GM19372 (cell line): ENCODE results near the gene VAV1.
"Not testable (repeated sequence)": the region's sequence is repeated elsewhere in the genome, so short reads cannot be mapped to it uniquely, and the experiment has no call there.

ENCODE experiments used
- ATAC-seq: cut with Tn5 transposase; IDR thresholded peaks from one replicate; pipeline ENCODE4 v1.9.1; 2021; ENCODE audit warnings: mild to moderate bottlenecking, low read depth, moderate library complexity; ENCODE audit not compliant: unreplicated experiment

The VAV1 gene

DNA sequence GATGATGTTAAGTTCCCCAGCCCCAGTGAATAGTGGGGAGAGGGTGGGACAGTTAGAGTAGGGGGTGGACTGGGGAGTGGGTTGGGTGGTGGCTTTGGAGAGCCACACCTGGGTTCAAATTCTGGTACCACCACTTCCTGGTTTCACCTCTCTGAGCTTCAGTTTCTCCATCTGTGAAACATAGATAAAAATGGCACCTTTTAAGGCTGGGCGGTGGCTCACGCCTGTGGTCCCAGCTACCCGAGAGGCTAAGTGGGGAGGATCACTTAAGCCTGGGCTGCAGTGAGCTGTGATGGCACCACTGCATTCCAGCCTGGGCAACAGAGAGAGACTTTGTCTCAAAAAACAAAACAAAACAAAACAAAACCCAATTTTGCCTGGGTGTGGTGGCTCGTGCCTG lies 5.9 kb downstream of the VAV1 start:
- no peak for ATAC-seq

DNA sequence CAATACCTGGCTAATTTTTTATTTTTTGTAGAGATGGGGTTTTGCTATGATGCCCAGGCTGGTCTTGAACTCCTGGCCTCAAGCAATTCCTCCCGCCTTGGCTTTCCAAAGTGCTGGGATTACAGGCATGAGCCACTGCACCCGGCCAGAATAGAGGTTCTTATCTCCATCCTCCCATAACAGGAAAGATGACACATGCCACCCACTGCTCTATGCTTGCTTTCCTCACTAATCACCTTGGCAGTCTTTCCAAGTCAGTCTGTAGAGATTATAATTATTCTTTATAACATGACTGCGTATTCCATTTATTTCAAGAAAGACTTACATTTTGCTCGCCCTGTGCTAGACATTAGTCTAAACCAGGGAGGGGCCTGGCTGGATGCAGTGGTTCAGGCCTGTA lies 6.7 kb downstream of the VAV1 start:
- ATAC-seq, result no peak

- ATAC-seq, result no peak
Measured at GRCh38 chr19:6787393-6787792, 14.9 kb downstream of the VAV1 start.

DNA sequence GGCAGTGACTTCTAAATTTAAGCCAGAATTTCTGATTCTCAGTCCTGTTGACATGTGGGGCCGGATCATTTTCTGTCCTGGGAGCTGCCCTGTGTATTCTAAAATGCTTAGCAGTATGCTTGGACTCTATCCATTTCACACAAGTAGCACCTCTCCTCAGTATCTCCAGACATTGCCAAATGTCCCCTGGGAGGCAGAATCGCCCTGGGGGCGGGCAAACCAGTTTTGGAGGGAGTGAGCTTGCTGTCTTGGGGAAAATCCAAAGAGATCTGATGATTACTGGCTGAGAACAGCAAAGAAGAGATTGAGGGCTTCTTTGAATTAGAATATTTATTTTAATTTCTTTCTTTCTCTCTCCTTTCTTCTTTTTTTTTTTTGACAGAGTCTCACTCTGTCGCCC lies 16.4 kb downstream of the VAV1 start:
- no peak for ATAC-seq

GRCh38 chr19:6790194-6791128 lies 18.0 kb downstream of the VAV1 start:
- ATAC-seq, result no peak

GRCh38 chr19:6791237-6791636 lies 18.7 kb downstream of the VAV1 start:
- no peak for ATAC-seq

GRCh38 chr19:6793411-6793810 lies 20.9 kb downstream of the VAV1 start:
- ATAC-seq, result no peak

DNA sequence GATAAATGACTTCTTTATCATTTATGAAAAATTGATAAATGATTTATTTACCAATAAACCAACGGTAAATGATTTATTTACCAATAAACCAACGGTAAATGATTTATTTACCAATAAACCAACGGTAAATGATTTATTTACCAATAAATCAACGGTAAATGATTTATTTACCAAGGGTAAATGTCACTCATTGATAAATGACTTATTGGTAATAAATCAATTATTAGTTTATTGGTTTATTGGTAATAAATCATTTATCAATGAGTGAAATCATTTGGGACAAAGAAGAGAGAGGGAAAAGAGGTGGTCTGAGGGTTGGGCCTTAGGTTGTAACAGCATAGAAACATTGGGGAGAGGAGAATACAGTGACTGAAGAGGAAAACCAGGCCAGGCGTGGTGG lies 21.5 kb downstream of the VAV1 start:
- no peak for ATAC-seq

- ATAC-seq, result no peak
Measured at GRCh38 chr19:6794686-6795431, 22.4 kb downstream of the VAV1 start.

GRCh38 chr19:6796278-6796677 lies 23.8 kb downstream of the VAV1 start:
- no peak for ATAC-seq

DNA sequence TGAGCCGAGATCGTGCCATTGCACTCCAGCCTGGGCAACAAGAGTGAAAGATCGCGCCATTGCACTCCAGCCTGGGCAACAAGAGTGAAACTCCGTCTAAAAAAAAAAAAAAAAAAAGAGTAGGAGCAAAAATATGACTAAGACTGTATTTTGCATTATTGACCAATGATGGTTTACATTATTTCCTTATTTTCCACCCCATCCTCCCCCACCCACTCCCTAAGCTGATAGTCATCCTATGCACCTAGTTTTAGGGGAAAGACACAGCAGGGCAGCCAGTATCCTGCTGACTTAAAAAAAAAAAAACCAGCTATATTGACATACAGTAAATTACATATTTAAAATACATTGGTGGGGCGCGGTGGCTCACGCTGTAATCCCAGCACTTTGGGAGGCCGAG lies 25.1 kb downstream of the VAV1 start:
- no peak for ATAC-seq

DNA sequence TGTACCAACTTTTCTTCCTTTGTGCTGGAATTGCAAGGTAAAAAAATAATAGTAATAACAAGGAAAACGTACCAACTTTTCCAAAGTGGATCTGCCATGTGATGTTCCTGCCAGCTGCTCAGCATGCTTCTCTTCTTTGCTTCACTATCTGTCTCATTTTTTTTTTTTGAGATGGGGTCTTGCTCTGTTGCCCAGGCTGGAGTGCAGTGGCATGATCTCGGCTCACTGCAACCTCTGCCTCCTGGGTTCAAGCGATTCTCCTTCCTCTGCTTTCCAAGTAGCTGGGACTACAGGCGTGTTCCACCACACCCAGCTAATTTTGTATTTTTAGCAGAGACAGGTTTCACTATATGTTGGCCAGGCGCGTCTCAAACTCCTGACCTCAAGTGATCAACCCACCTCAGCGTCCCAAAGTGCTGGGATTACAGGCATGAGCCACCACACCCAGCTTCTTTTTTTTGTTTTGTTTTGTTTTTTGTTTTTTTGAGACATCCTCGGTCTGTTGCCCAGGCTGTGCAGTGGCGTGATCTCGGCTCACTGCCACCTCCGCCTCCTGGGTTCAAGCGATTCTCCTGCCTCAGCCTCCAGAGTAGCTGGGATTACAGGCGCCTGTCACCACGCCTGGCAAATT lies 27.8 kb downstream of the VAV1 start:
- not testable (repeated sequence) for ATAC-seq

- ATAC-seq, result no peak
Measured at GRCh38 chr19:6800991-6801484, 28.5 kb downstream of the VAV1 start.

DNA sequence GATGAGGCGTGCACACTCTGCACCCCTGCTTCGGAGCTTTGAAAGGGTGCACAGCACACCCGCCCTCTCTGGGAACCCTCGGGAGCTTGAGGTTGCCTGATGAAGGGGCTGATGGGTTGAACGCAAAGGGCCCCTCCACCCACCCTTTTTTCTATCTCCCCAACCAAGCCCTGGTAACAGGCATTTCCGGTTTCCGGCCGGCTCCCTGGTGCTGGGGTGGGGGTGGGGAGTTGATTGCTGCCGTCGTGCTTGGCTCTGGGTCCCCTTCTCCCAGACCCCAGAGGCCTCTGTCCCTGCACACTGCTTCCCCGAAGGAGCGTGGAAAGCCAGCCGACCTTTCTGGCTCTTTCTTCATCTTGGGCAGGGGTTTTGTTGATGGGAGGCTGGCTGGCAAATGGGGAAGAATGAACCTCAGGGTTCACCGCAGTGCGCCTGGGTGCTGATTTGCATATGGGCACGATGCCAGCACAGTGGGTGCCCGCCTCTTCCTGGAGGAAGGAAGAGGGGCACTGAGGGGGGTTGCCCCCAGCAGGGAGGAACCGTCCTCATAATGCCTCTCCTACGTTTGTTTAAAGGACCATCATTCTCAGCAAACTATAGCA lies 29.1 kb downstream of the VAV1 start:
- peak; percentile 51 for ATAC-seq

DNA sequence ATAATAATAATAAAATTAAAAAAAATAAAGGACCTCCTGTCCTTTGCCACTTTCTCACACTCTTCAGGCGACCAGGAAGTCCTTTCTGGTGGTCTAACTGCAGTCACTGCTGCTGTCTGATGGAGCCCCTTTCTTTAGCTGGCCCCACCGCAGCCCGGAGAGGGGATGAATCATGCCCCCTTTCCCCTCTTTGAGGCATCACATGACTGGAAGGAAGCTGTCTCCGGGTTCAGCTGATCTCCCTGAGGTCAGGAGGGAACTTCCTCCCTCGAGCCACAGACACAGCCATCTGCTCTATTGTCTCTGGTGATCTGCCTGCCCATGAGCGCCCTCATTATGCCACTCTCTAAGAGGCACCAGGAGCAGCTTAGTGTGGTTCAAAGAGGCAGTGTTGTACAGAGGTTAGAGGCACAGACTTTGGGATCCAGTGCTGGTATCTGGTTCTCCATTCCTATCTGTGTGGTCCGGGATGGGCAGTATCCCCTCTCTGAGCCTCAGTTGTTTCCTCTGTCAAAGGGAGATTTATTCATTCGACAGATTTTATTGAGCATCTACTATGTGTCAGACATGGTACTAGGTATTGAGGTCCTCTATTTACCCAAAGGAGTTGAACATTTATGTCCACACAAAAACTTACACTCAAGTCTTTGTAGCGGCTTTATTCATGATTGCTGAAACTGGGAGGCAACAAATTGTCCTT lies 30.0 kb downstream of the VAV1 start:
- no peak for ATAC-seq

GRCh38 chr19:6803036-6803404 lies 30.5 kb downstream of the VAV1 start:
- no peak for ATAC-seq

DNA sequence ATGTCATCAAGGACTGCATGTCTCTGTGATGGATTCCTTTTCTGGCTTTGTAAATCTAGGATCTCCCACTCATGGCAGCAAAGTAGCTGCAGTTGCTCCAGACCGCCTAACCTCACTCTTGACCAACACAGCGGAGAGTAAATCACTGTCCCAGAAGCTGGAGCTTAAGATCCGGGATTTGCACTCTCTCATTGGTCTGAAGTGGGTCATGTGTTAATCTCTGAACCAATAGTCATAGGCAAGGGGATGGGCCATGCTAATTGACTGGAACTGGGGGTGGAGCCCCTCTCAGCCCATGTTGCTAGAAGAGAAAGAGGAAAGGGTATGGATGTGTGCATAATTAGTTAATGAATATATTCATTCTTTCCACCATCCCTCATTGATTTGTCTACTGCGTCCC lies 34.0 kb downstream of the VAV1 start:
- no peak for ATAC-seq

DNA sequence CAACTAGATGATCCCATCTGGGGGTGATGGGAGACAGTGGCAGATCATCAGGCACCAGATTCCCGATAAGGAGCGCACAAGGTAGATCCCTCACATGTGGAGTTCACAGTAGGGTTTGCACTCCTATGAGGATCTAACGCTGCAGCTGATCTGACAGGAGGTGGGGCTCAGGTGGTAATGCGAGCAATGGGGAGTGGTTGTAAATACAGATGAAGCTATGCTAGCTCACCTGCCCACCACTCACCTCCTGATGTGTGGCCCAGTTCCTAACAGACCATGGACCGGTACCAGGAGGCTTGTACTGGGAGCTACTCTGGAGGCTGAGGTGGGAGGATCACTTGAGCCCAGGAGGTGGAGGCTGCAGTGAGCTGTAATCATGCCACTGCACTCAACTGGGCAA lies 34.8 kb downstream of the VAV1 start:
- ATAC-seq, result no peak

- ATAC-seq, result no peak
Measured at GRCh38 chr19:6808494-6808893, 36.0 kb downstream of the VAV1 start.

DNA sequence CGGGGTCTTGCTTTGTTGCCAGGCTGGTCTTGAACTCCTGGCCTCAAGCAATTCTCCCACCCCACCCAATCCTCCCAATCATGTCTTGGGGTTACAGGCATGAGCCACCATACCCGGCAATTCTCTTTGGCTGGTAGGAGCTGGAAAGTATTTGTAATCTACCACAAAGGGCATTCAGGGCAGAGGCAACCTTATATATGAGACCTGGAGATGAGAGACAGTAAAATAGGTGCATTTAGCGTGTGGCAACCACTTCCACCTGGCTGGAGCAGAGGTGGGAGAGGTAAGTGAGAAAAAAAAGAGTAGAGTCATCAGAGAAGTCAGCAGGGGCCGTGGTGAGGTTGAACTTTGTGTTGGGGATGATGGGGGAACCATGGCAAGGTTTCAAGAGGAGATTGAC lies 36.8 kb downstream of the VAV1 start:
- ATAC-seq, result no peak
